ENCODE data around the gene GABBR2.
"Not testable (repeated sequence)": the region's sequence is repeated elsewhere in the genome, so short reads cannot be mapped to it uniquely, and the experiment has no call there.

The GABBR2 gene

DNA sequence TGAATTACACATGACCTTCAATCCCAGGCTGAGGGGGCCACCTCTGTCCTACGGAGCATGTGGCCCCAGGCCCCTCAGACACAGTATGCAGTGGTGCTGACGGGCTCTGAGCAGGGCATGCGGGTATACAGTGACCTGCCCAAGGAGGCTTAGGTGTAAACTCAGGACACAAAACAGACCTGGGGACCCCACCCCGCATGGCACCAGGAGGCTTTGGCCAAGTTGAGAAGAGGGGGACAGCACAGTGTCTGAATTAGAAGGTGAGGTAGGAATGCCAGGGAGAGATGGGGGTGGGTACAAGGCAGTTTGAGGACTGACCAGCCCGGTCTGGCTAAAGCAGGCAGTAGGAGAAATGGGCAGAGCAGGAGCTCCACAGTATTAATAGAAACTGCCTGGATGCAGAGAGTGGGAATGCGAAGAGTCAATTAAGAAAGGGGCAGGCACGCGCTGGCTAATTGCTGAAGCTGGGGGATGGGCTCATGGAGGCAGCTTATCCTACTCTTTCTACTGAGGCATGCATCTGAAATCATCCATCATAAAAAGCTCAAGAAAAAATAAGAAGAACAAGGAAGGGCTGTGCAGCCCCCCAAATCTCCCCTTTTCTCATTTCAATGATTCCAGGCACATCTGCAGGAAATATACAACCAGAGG is 109.0 kb downstream of the GABBR2 start:
- in situ Hi-C loops (cut with MboI; ENCODE audit: low sequenced_read_pairs), result no loop called here

DNA sequence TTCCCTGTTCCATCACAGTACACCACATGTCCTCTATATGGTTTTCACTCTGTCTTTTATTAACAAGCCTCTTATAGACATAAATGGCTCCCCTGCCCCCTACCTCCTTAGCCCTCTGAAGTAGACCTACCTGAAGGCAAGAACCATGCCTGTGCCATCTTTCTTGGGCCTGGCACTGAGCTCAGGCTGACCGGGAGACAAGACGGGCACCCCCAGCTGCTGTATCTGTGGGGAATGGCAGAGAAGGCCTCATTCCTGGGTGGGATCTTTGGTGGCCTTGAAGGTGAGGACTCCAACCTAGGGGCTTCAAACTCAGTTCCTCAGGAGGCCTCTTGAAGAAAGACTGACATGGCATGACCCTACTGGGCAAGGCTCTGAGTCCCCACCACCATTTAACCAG is 109.9 kb downstream of the GABBR2 start:
- in situ Hi-C loops (cut with MboI; ENCODE audit: low sequenced_read_pairs), result no loop called here

- in situ Hi-C loops (cut with MboI; ENCODE audit: low sequenced_read_pairs), result no loop called here
Measured at GRCh38 chr9:98597236-98597771, 111.4 kb downstream of the GABBR2 start.

DNA sequence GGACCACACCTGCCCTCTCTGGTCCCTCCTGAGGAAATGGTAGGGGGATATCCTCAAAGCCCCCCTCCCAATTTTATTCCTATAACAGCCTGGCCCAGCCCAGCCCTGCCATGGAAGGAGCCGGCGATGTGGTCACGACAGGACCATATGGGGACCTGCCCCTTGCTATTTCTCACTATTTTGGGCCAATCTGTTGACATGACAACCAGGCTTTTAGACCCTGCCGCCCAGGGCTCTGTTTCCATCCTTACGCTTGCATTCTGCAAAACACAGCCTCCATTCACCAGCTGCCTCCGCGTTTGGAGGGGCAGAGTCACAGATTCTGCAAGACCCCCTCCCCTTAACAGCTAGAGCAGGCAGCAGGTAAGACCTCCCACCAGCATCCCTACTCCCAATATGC is 112.2 kb downstream of the GABBR2 start:
- in situ Hi-C loops (cut with MboI; ENCODE audit: low sequenced_read_pairs), result no loop called here

DNA sequence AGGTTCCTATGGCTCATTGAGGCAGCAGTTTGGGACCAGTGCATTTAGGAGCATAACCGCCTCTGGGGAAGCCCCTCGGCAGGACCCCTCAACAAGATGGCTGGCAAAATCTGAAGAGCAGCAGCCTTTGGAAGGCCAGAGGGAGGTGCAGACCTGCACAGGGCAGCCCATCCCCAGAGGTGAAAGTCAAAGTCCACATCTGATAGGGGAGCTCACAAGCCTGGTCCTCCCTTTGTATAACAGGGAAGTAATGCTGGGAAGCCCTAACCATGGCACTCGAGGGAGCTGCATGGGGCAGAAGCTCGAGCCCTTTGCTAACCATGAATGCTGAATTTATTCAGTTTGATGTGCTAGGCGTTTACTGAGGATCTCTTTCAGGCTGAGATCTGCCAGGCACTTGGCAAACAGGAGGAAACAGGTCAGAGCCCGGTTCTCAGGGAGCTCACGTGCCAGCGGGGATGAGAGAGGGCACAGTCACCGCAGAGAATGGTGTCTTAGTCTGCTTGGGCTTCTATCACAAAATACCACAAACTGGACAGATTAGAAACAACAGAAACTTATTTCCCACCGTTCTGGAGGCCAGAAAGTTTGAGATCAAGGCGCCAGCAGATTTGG is 114.1 kb downstream of the GABBR2 start:
- in situ Hi-C loops (cut with MboI; ENCODE audit: low sequenced_read_pairs), result no loop called here

DNA sequence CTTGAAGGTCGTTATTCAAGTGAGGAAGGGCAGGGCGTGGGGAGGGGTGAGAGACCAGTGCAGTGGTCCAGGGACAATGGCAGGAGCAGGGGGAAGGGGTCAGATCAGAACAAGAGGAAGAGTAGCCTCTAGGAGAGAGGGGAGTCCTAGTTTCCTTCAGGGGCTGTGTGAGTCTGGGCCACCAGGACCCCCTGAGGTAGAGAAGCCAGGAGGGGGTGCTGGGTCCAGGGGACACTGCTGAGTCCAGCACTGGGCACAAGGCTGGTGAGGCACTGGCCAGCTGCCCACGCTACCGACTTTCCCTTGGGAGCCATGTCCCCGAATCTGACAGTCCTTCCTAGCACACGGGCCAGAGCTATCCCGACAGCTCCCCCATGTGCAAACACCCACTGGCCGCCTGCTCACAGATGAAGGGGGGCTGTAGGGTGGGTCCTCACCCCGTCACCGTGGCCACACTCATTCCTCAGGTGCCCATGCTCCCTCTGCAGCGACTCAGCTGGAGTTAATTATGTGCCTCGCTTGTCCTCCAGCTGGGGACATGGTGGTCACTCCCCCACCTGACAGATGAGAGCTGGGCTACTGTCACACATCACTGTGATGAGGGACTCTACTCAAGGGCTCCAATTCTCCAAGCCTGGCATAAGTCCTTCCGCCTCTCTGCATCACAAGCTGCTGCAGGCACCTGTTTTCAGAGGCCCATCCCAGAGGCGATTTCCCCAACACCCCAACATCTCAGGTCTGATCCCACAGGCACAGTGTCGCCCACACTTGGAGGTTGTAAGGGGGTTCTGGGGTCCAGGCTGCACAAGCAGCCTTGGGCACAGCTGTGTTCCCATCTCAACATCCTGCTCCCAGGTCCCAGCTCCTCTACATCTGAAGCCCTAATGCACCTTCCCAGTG is 115.1 kb downstream of the GABBR2 start:
- in situ Hi-C loops (cut with MboI; ENCODE audit: low sequenced_read_pairs), result no loop called here

DNA sequence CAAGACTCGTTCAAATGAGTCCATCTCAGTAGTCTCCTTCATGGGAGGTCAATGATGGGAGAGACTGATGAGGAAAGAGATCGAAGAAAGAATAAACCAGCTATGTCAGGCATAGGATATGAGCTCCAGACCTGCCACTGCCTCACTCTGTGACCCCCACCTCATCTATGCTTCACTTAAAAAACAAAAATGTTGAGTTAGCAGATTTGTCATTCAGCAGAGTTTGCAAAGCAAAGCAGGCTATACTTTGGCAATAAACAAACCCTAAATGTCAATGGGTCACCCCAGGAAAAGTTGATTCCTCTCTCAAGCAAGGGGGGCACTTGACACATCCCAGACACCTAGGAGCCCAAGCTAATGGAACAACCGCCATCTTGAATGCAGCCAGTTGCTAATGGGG is 117.0 kb downstream of the GABBR2 start:
- in situ Hi-C loops (cut with MboI; ENCODE audit: low sequenced_read_pairs), result no loop called here

GRCh38 chr9:98590101-98590500 is 118.6 kb downstream of the GABBR2 start:
- in situ Hi-C loops (cut with MboI; ENCODE audit: low sequenced_read_pairs), result no loop called here

DNA sequence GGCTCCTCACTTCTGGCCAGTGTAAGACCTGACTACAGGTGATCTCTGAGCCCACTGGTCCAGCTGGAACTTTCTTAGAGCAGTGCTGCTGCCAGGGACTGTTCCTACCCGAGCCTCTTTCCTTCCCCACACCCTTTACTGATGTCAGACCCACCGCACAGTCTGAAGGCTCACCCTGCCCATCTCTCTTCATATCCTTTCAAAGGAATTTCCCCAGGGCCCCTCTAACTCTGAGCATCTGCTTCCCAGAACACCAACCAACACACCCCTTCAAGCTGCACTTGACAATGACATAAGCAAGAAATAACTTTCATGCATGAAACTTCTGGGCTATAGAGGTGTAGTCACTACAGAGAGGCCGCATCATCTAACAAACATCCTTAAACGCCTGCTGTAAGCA is 119.6 kb downstream of the GABBR2 start:
- in situ Hi-C loops (cut with MboI; ENCODE audit: low sequenced_read_pairs), result no loop called here

DNA sequence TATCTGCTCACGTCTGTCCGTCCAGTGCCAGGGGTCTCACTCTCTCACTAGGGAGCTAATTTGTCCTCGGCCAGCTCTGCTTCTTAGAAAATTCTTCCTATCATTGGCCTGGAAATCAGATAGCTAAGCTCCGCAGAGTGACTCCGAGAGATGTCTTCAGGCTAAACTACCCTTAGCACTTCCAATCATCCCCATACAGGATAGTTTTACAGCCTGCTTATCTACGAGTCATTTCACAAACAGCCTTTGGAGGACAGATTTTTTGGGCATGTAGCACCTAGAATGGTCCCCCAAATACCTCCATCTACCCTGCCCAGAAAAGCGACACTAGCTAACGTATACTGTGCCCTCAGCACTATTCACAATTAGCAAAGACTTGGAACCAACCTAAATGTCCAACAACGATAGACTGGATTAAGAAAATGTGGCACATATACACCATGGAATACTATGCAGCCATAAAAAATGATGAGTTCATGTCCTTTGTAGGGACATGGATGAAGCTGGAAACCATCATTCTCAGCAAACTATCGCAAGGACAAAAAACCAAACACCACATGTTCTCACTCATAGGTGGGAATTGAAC is 123.8 kb downstream of the GABBR2 start:
- in situ Hi-C loops (cut with MboI; ENCODE audit: low sequenced_read_pairs), result not testable (repeated sequence)

DNA sequence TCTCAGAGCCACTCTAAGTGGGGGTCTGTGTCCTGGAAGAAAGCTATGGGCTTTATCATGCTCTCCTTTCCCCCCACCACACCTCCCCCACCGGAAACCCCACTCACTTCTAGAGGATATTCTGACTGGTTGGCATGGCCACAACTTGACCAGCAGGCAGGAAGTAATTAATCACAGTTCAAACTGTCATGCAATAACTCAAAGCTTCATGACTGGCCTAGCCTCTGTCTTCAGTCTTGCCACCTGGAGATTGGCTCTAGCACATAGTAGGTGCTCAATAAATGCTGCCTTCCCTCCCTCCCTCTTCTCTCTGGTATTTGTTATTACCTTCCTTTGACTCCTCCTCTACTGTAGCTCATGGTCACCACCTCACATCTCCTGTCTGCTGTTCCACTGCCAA is 124.7 kb downstream of the GABBR2 start:
- in situ Hi-C loops (cut with MboI; ENCODE audit: low sequenced_read_pairs), result no loop called here

GRCh38 chr9:98583417-98583816 is 125.3 kb downstream of the GABBR2 start:
- in situ Hi-C loops (cut with MboI; ENCODE audit: low sequenced_read_pairs), result no loop called here

- in situ Hi-C loops (cut with MboI; ENCODE audit: low sequenced_read_pairs), result no loop called here
Measured at GRCh38 chr9:98580956-98581355, 127.8 kb downstream of the GABBR2 start.

- in situ Hi-C loops (cut with MboI; ENCODE audit: low sequenced_read_pairs), result no loop called here
Measured at GRCh38 chr9:98579700-98580099, 129.0 kb downstream of the GABBR2 start.

DNA sequence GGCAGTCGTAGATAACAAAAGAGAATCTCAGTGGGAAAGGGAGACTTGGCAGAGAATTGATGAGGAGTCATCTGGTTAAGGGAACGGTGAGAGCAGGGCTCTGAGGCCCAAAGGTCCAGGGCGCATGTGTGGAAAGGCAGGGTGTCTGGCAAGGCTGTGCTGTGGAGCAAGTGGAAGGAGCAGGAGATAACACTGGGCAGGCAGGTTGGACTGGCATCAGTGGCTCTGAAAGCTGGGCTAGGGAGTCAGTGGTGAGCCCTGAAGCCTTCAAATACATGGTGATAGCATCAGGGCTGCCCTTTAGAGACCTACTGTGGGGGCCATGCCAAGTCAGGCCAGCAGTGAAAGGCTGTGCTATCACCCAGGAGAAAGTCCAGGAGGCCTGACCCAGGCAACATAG is 131.3 kb downstream of the GABBR2 start:
- in situ Hi-C loops (cut with MboI; ENCODE audit: low sequenced_read_pairs), result no loop called here

GRCh38 chr9:98576859-98577258 is 131.9 kb downstream of the GABBR2 start:
- in situ Hi-C loops (cut with MboI; ENCODE audit: low sequenced_read_pairs), result no loop called here

DNA sequence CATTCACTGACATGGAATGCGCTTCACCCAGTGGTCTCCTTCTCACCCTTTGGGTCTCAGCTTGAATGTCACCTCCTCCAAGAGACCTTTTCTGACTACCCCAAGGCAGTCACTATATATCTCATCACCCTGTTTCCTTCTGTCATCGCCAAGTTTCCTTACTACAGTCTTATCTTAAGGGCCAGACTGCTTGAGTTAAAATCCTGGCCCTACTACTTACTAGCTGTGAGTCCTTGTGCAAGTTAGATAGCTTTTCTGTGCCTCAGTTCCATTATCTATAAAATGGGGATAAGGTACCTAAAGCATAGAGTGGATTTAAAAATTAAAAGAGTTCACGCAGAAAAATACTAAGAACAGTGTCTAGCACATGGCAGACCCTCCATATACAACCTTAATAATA is 132.4 kb downstream of the GABBR2 start:
- in situ Hi-C loops (cut with MboI; ENCODE audit: low sequenced_read_pairs), result no loop called here

- in situ Hi-C loops (cut with MboI; ENCODE audit: low sequenced_read_pairs), result no loop called here
Measured at GRCh38 chr9:98575379-98576346, 133.1 kb downstream of the GABBR2 start.

DNA sequence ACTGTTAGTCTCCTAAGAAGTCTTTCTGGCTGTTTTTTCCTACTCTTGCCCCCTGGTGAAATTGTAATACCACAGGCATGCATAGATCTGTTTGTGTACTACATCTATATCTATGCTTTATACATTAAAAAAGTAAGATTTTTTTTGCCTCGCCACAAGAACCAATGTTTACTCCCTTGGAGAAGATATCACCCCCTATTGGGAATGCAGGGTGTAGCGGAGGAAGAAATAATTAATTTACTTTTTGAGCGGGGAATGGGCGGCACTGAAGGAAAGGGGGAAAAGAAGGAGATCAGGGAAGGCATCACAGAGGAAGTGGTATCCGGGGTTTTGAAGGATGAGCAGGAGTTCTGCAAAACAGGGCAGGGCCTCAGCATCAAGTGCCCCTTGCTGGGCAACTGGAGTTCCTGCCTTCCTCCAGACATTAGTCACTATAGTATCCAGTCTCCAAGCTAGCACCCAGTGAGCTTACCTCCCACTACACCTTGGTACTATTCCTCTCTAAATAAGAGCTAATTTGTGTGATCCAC is 134.9 kb downstream of the GABBR2 start:
- in situ Hi-C loops (cut with MboI; ENCODE audit: low sequenced_read_pairs), result no loop called here

- in situ Hi-C loops (cut with MboI; ENCODE audit: low sequenced_read_pairs), result no loop called here
Measured at GRCh38 chr9:98572796-98573195, 135.9 kb downstream of the GABBR2 start.
